ENCODE data around the gene BRD7.

Gene BRD7

DNA sequence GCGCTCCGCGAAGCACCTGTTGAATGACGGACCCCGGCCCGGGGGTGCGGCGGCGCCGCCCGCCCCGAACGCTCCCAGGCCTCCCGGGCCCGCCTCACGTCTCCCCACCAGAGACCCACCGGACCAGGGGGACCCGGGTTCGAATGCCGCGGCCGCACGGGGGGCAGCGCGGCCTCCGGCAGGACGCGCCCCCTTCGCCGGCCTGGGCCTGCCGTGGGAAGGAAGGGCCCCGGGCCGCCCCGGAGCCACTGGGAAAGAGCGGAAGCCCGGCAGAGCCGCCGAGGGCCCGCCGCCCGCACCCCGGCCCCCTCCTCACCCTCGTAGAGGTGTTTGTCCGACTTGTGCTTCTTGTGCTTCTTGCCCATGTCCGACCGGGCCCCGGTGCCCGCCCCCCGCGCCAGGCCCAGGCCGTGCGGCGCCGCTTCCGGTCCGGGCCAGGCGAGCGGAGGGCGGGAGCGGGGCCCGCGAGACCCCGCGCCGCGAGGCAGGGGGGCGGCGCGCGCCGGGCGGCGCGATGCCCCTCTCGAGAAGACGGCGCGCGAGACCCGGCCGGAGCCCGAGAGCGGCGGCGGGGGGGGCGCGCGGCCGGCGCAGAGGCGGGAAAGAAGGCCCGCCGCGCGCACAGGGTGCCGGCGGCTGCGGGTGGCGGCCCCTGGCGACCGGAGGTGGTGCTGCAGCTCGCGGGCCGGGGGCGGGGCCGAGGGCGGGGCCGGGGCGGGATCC lies at the start of gene BRD7:
Gene BRD7, minus strand, starts transcription at position 579 of the 723 bp plus-strand sequence. Its CDS starts 214 bp downstream, at position 365.
- peak; percentile 59 for DNase-seq (ENCODE audit: low spot score)

DNA sequence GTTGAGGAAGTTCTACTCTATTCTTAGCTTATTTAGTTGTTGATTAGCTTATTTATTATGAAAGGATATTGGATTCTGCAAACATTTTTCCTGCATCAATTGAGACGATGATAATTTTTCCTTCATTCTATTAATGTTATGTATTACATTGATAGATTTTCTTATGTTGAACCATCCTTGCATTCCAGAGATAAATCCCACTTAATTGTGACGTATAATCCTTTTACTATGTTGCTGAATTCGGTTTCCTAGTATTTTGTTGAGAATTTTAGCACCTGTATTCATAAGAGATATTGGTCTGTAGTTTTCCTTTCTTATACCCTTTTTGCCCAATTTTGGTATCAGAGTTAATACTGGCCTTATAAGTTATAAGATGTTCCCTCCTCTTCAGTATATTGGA lies 47.6 kb upstream of the BRD7 start:
- no peak for DNase-seq (ENCODE audit: low spot score)

DNA sequence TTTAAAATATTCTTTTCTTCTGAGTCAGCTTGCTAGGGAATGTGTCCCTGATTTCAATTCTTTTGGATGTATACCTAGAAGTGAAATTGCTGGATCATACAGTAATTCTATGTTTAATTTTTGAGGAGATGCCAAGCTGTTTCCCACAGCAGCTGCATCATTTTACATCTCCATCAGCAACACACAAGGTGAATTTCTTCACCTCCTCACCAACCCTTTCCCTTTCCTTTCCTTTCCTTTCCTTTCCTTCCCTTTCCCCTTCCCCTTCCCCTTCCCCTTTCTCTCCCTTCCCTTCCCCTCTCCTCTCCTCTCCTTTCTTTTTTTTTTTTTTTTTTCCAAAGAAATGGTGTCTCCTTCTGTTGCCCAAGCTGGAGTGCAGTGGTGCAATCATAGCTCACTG lies 45.4 kb upstream of the BRD7 start:
- DNase-seq (ENCODE audit: low spot score), result no peak

DNA sequence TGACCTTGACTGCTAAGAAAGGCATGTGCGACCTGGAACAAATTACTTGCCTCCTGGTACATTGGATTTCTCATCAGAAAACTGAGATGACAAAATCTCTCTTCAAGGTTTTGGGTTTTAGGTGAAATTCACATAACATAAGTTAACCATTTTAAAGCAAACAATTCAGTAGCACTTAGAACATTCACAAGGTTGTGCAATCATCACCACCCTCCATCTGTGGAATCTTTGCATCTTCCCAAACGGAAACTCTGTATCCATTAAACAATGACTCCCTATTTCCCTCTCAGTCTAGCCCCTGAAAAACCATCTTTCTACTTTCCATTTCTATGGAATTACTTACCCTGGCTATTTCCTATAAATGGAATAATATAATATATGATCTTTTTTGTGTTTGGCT lies 42.2 kb upstream of the BRD7 start:
- DNase-seq (ENCODE audit: low spot score), result no peak

DNA sequence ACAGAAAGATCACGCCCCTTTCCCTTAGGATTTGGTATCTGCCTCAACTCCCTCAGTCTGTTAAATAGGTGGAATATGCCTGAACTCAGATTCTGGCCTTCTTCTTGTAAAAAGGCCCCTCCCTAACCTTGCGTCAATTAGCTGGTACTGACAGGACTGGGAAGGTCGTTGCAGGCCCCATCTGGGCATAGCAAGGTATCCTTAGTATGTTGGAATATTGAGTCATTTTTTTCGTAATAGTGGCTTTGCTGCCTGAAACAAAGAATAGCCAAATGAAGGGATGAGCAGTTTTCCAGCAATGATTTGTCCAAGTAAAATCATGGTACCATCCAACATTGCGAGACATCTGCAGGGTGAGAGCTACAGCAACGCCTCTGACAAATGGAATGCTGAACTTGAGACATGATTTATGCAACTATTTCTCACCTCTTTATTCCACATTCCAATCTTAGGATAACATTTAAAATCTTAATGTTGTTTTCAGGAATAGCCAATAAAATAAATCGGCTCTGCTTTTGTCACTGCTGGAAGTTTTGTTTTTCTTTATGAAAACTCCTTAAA lies 39.3 kb upstream of the BRD7 start:
- DNase-seq (ENCODE audit: low spot score), result no peak

DNA sequence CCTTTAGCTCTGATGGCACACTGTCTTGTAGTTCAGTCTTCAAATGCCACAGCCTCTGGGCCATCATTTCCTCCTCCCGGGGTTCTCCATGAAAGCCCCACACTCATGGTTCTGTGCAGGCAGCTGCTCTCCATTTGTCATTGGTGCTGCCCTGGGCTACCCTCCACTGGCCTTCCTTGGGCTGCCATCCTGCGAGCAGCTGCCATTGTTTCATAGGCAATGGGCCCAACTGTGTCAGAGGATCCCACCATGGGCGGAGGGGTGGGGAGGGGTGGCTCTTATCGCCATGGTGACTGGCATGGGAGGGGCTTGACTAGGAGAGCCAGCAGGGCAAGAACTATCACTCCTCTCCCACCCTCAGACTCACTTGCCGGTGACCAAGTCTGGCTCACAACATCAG lies 38.6 kb upstream of the BRD7 start:
- no peak for DNase-seq (ENCODE audit: low spot score)

DNA sequence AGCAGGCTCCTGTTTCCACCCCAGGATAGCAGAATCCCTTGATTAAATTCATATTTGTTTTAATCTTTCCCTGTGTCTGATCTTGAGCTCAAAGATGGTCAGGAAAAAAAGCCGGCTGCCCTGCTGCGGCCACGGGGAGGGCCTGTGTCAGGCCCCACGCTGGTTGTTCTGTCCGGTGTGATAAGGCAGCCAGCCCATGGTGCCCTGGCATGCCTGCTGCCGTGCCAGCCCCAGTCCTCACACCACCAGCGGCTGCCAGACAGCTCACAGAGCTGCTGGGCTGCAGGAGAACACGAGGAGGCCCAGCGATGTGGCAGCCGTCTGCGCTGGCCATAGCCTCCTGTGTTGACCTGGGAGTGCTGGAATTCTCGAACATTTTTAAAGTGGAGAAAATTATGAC lies 34.7 kb upstream of the BRD7 start:
- no peak for DNase-seq (ENCODE audit: low spot score)

DNA sequence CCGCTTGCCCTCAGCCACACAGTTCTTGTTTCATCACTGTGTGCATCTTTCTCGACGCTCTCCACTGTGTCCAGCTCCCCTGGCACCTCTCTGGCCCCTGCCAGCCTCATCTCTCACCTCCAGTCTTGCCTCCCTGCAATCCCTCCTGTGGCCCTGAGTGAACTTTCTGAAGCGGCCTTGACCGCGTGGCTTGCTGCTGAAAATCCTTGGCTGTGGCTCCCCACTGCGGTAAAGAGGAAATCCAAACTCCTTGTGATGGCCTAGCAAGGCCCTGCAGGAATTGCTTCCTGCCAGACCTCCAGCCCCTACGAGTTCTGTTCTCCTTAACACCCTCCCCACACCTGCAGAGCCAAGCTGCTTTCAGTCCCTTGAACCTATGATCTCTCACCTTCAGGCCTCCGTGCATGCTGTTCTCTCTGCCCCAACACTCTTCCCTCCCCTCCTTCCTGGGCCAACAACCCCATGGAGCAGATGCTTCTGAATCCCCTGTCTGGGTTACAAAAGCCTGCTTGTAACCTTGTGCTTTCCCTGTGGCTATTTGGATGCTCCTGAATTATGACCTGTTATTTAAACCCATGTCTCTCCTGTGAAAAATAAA lies 33.6 kb upstream of the BRD7 start:
- DNase-seq (ENCODE audit: low spot score), result no peak

DNA sequence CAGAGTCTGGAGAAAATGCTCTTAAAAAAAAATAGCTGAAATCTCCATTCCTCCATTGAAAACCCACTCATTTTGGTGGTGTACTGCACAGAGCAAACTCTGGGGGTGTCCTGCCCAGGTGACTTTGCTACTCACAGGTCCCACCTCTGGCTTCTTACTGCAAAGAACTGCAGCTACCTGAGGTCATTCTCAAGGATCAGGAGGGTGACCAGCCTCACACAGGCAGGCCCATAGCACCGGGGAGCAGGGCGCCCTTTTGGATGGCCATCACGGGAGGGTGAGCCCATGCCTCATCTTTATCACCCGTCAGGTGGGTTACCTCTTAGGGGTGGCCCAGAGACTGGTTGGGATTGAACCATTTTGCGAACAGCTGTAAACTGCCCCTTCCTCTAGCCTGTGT lies 32.6 kb upstream of the BRD7 start:
- no peak for DNase-seq (ENCODE audit: low spot score)

DNA sequence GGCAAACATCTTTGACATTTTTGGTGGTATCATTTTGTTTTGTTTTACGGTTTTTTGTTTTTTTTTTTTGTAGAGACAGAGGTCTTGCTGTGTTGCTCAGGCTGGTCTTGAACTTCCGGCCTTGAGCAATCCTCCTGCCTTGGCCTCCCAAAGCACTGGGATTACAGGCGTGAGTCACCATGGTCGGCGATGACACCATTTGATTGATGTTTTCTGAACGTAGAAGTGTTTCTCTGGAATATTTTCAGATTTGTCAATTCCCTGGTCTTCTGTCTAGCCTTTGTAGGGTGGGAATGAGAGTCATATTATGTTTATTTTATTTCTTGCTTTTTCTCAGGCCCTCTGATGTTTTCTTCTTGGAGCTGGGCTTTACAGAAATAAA lies 32.2 kb upstream of the BRD7 start:
- DNase-seq (ENCODE audit: low spot score), result no peak

DNA sequence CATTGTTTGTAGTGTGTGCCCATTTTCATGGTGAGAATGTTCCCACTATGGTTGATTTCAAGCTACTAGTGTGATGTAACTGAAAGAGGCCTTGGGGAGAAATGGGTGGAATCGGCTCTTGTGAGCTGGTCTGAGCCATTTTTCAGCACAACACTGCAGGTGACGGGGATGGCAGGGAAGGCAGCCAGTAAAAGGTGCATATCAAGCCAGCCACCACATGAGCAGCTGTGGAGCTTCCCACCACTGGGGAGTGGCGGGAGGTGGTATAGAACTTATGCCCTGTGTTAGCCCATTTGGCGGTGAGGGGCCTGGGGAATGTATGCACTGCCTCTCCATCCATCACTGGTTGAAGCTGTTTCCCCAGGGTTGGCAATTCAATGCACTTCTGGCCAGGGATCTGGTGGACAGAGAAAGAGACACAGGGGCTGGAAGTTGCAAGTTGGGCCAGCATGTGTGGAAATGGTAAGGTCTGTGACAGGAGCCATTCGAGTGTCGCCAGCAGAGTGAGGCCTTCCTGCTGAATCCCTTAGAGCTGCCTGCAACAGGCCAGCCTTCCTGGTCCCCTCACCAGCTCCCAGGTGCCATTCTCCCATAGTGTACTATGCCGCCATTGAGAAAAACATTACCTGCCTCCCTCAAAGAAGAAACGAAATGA lies 31.7 kb upstream of the BRD7 start:
- no peak for DNase-seq (ENCODE audit: low spot score)

DNA sequence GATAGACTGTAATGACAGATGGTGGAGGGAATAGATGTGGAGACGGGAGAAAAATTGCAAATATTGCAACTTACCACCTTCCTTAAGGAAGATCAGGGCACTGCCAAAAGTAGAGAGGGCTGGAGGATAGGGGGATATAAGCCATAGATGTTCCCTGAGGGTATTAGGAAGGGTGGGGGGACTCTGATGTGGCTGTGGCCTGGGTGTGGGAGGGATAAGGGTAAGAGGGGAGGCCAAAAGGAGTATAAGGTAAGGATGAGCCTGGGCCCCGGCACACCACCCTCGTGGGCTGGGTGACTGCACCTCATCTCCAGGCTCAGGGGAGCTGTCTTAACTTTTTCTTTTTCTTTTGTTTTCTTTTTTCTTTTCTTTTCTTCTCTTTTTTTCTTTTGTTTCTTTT lies 30.6 kb upstream of the BRD7 start:
- no peak for DNase-seq (ENCODE audit: low spot score)

DNA sequence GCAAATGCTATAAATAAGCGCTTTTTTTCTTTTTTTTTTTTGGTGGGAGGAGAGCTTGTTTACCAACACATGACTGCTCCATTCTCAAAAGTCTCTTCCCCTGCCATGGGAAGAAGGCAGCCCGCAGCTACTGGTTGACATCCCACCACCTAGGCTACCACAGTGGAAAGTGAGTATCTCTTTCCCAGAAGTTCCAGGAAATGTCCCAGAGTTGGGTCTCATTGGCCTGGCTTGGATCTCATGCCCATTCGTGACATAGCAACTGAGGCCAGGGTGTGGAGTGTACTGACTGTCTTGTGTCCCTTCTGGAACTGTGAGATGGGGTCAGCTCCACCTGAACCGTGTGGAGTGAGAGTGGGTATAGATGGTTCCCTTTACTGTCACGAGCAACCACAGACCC lies 29.5 kb upstream of the BRD7 start:
- DNase-seq (ENCODE audit: low spot score), result no peak

DNA sequence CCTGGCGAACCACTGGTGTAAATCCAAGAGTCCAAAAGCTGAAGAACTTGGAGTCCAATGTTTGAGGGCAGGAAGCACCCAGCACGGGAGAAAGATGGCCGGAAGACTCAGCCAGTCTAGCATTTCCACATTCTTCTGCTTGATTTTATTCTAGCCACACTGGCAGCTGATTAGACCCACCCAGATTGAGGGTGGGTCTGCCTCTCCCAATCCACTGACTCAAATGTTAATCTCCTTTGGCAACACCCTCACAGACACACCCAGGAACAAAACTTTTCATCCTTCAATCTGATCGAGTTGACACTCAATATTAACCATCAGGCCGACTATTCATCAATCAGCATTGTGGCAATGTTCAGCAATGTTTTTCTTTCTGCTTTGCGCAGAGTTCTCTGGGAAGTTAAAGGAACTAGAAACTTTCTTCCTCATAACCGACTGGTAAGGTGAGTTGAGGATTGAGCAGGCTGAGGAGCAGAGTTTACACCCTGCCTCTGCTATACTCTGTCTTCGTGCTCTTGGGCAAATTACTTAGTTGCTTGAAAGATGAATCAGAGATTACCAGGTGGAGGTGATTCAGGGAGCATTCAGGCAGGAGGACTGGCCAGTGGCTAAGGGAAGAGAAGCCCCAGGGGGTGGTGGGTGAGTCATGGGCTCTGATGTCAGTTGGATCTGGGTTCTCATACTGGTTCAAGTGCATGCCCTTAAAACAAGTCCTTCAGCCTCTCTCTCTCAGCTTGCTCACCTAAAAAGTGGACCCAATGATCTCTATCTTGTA lies 28.2 kb upstream of the BRD7 start:
- DNase-seq (ENCODE audit: low spot score), result no peak

DNA sequence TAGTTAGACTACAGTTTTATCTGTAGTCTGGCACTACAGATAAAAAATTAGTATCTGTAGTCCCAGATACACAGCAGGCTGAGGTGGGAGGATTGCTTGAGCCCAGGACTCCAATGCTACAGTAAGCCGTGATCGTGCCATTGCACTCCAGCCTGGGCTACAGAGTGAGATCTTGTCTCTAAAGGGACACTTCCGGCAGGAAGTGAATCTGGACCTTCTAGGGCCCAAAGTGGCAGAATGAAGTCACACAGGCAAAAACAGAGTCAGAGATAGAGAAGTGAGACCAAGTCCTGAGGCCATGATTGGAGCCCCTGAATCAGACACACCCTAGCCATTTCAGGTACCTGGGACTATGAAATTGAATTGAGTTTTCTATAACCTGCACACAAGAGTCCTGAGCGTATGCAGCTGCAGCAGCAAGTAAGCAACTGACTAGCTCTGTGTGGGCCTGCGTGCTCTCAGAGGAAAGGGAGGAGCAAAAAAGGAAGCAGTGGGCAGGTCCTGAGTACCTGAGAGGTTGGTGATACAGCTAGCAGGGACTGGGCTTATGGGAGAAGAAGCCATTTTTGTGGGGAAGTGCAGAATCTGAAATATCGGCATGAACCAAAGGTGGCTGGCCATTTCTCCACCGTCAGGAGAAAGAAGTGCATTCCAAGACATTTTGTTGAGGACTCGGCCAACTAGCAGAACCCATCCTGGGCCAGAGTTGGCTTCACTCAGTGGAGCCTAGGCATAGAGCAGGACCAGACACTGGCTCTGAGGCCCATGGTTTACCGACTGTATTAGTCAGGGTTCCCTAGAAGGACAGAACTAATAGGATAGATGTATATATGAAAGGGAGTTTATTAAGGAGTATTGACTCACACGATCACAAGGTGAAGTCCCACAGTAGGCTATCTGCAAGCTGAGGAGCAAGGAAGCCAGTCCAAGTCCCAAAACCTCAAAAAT lies 27.2 kb upstream of the BRD7 start:
- DNase-seq (ENCODE audit: low spot score), result no peak

DNA sequence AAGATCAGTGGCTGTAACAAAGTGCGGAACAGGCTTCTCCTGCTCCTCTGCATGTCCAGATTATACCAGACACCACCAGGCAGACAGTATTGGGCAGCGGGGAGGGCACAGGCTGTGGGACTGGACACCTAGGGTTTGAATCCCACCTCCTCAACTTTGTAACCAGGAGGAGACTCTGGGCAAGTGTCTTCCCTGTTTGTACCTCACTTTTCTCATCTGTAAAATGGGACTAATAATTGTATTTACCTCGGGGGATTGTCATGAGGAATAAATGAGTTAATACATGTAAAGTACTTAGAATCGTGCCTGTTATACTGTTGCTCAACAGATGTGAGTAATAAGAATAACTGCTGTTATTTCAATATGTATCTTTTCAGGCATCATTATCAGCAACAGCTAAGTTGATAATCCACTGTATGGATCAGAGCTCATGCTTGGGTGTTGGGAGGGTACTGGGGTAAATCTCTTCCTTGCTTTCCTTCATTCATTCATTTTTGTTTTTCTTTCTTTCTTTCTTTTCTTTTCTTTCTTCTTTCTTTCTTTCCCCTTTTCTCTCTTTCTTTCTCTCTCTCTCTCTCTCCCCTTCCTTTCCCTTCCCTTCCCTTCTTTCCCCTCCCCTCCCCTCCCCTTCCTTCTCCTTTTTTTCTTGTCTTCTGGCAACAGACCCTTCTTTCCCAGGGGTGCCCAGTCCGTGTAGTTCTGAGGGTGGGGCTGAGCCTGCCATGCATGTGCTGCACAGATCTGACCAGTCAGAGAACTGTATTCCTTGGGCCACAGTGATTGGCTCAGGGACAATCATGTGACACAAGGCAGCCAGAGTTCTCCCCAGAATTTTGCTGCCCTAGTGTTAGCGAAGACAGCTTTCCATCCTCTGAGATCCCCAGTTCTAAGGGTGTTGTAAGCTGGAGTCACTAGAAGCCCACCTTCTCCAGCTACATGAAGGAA lies 25.3 kb upstream of the BRD7 start:
- DNase-seq (ENCODE audit: low spot score), result no peak

DNA sequence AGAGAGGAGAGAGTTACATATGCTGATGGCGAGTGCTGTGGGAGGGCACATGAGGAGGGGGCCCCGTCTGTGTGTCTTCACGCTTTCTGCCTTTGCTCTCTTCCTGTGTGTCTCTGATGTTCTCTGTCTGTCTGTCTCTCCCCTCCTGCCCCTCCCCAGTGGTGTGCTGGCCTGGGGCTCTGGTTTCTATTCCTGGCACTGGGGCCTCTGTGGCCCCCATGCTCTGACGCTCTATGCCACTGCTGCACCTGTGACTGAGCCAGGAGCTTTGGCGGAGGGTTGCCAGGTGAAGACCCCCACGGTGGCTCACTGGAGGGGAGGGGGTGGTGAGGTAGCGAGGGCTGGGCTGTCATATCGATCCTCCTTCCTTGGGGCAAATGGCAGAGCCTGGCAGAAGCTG lies 24.6 kb upstream of the BRD7 start:
- no peak for DNase-seq (ENCODE audit: low spot score)

DNA sequence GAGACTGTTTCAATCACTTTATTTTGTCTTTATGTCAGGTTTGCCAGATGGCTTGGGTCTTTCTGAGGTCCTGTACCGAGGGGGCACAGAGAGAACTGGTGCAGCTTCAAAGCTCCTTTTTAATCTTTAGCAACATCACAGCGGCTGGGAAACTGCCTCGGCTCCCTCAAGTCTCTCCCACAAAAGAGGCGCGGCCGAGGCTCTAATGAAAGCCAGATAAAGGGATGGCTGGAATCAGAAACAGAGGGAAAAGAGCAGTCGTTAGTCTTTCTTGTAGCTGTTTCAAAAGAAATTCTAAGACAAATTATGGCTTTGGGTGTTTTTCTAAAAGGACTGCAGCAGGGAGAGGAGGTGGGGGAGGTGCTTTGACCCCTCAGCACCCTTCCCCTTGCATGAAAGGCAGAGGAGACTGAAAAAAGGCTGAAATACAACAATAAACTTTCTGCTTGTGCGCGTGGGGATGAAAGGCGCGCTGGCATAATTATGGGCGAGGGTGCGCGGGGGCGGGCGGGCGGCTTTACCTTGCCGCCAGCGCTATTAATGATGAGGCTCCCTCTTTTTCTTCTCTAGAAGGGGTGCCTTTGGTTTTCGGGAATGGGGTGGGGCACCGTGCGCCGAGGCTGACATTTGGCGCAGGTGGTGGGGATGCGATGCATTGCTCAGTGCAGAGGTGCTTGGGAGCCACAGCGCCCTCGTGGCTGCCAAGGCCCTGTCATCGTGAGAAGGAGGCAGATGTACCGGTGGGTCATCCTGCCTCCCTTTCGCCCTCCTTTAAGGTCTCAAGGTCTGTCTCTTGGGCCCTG lies 22.3 kb upstream of the BRD7 start:
- no peak for DNase-seq (ENCODE audit: low spot score)

DNA sequence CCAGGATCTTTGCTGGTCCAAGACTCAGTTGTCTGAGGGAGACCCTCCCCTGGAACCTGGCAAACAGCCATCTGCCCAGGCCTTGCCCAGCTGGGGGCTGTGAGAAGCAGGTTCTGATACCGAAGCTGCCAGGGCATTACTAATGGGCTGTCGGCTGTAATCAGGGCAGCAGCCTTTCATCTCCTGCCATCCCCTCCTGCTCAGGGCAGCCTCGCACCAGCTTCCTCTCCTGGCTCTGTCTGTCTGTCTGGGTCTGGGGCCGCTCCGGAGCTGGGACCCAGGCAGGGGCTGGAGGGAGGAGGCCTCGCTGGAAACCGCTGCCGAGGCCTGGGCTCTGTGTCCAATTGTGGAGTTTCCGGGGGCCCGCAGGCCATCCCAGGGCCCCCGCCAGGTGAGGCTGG lies 21.6 kb upstream of the BRD7 start:
- DNase-seq (ENCODE audit: low spot score), result no peak
